Thoracic aorta endothelial cell (primary cell): Measurements from ENCODE around the gene OSBPL1A. TPM values are rescaled to one million over a fixed set of nuclear protein-coding genes. Genes with fewer than 3 reads are reported as not detected.

ENCODE experiments used
- small RNA-seq: library from RNA; depleted of rRNA; stranded (forward); fragments of <200 nt; gene quantifications from one replicate; pipeline ENCODE3, GENCODE V24; 2012
- total RNA-seq: library from RNA; depleted of rRNA; stranded (reverse); fragments of >200 nt; gene quantifications from 2 replicates; pipeline ENCODE4 v1.2.3, GENCODE V29; 2012

Gene OSBPL1A
- 21.5 and 21.8 TPM in 2 replicates for total RNA-seq

DNA sequence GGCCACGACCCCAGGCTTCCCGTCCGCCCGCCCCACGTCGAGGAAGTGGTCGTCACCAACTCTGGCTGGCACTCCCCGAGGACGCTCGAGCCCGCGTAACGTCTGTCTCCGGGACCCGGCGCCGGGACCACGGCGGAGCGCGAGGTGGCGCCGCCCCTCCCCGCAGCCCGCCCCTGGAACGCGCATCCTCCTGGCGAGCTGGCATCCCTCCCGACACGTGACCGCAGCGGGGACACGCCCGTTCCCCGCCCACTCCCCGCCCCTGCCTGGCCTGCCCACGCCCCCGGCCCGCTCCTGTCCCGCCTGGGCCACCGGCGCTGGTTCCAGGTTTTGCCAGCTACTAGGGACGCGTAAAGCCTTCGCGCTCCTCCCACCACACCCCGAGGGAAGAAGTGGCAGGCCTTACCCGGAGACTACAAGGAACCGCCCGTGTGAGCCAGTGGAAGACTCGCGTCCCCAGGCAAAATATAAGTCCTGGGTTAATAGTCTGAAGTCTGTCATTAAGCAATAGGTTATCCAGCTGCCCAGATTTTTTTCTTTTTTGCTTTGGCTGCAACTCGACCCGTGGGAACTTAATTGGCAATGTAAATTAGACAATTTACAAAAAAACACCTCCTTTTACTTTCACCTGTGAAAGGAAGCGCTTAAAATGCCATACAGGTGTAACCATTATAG is at the start of gene OSBPL1A:
Gene OSBPL1A, minus strand, starts transcription at position 131 of the 675 bp plus-strand sequence. CDS start 20,291 bp downstream, outside the sequence.

DNA sequence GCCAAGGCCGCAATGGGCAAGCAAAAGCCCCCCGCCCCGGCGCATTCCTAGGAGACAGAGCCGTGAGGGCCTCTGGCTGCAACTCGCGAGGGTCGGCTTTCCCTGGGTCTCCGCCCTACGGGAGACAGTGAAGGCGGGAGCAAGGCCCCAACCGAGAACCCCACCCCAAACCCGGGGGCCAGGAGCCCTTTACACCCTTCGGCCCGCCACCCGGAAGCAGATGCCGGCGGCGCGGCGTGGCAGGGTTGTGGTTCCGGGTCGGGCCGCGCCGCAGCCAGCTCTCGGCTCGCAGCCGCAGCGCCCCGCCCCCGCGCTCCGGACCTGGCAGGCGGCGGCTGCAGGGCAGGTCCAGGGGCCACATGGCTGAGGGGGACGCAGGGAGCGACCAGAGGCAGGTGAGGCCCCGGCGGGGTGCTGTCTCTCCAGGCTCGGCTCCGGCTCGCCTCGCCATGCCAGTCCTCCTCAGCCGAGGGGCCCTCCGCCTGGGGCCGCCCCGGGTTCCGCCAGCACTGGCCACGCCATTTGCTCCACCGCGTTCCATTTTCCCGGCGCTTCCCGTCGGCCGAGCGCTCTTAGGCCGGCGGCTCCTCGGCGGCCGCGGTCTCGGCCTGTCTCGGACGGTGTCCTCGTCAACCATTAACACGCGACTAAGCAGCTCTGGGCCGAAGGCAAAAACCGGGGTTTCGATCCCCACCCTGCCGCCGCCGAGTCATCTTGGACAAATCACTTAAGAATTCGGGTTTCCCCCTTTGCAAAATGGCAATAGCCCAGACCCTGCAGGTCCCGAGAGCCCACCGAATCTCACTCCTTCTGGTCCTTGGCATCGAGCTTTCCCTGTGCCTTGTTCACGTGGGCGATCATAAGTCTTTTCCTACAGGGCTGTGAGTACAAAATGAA is 29.0 kb upstream of the OSBPL1A start, which contains the start of gene IMPACT:
Gene IMPACT, plus strand, starts transcription at position 273 of the 897 bp plus-strand sequence. Its CDS starts 87 bp downstream, at position 360.

GRCh38 chr18:24138789-24139616 is 258.6 kb downstream of the OSBPL1A start, which contains the start of gene CABYR:
Gene CABYR, plus strand, starts transcription at chr18:24139062. Its CDS starts 4,053 bp downstream, at chr18:24143115.

Small RNA genes within 50 kb of the gene (small RNA-seq; reads per million reads assigned to genes)
- gene MIR320C2 (not detected), gene RF00017 (not detected), gene RF00019 (not detected), gene RNA5SP452 (not detected), gene RNU5A-6P (not detected), gene RNU6-435P (not detected)

Other genes with a start within 250 kb of the OSBPL1A start
- gene IMPACT, start 28.8 kb upstream of the OSBPL1A start, total RNA-seq, result 30.2 and 33.5 TPM in 2 replicates
- gene HRH4, start 62.8 kb upstream of the OSBPL1A start, total RNA-seq, result under 0.01 TPM in 1 of 2 replicates, not detected in the other